Thyroid gland (tissue), 4 donors: ENCODE results near the gene MS4A1.

ENCODE experiments used
- CTCF ChIP-seq, 6 experiments: fragments of 200-600 bp in 3 of 6; fragments of 450-650 bp in 3 of 6; sonication (generic) in 3 of 6; IDR thresholded peaks; one replicate each; pipeline ENCODE4 v1.5.1; 2016 to 2019; ENCODE audit warnings: antibody characterized with exemption in 6 of 6, mild to moderate bottlenecking in 2 of 6, inconsistent platforms in 1 of 6, moderate library complexity in 1 of 6
- POLR2A ChIP-seq, 2 donors: fragments of 450-650 bp; IDR thresholded peaks; one replicate each; pipeline ENCODE4 v1.6.1; 2017; ENCODE audit warnings: antibody characterized with exemption in 2 of 2, mild to moderate bottlenecking in 2 of 2, moderate library complexity in 1 of 2

GRCh38 chr11:60422609-60423008 is 33.0 kb upstream of the MS4A1 start:
- TF ChIP-seq CTCF (IDR thresholded peaks at IDR 0.05) (no peak), POLR2A (IDR thresholded peaks at IDR 0.05) (no peak)
